Astrocyte (in vitro differentiated cells and primary cell): ENCODE data around the gene ARID4B. TPM values are rescaled to one million over a fixed set of nuclear protein-coding genes. Genes with fewer than 3 reads are reported as not detected.

Experiments used
- DNase-seq: peaks from one replicate; pipeline ENCODE4 v3.0.0-alpha.2; 2010; ENCODE audit warnings: low read depth
- FAIRE-seq: peaks from 2 replicates; lab custom pipeline; 2011; peaks lifted over from hg19 to GRCh38; lab: Jason Lieb, UNC
- H2AFZ ChIP-seq: 2 replicates; pipeline ENCODE4 v1.6.0; 2012; ENCODE audit warnings: low read depth, low read length, inconsistent platforms
- H3K27ac ChIP-seq: 2 replicates; pipeline ENCODE4 v1.5.1; 2011; ENCODE audit warnings: low read depth, low read length, inconsistent platforms
- H3K27me3 ChIP-seq: 2 replicates; pipeline ENCODE4 v1.6.0; 2011; ENCODE audit warnings: low read length, inconsistent platforms; ENCODE audit not compliant: insufficient read depth
- H3K36me3 ChIP-seq: 2 replicates; pipeline ENCODE4 v1.5.1; 2011; ENCODE audit warnings: low read length, inconsistent platforms; ENCODE audit not compliant: insufficient read depth
- H3K4me1 ChIP-seq: 2 replicates; pipeline ENCODE4 v1.5.1; 2011; ENCODE audit warnings: low read length, inconsistent platforms; ENCODE audit not compliant: insufficient read depth
- H3K4me2 ChIP-seq: 2 replicates; pipeline ENCODE4 v1.6.0; 2012; ENCODE audit warnings: low read length, inconsistent platforms
- H3K4me3 ChIP-seq: 2 replicates; pipeline ENCODE4 v1.5.1; 2011; ENCODE audit warnings: low read depth, mild to moderate bottlenecking, low read length, inconsistent platforms; ENCODE audit not compliant: insufficient read depth
- H3K79me2 ChIP-seq: 2 replicates; pipeline ENCODE4 v1.6.0; 2012; ENCODE audit warnings: mild to moderate bottlenecking, low read length, inconsistent platforms; ENCODE audit not compliant: insufficient read depth
- H3K9ac ChIP-seq: 2 replicates; pipeline ENCODE4 v1.6.0; 2012; ENCODE audit warnings: mild to moderate bottlenecking, low read length, inconsistent platforms
- H3K9me3 ChIP-seq: 2 replicates; pipeline ENCODE4 v1.5.1; 2012; ENCODE audit warnings: low read depth, mild to moderate bottlenecking, low read length, inconsistent platforms; ENCODE audit not compliant: insufficient read depth
- H4K20me1 ChIP-seq: 2 replicates; pipeline ENCODE4 v1.6.0; 2012; ENCODE audit warnings: low read length, inconsistent platforms; ENCODE audit not compliant: insufficient read depth
- H3K27ac Mint-ChIP-seq: one replicate; pipeline ENCODE4 v1.8.0; 2021; ENCODE audit warnings: mild to moderate bottlenecking, mixed read lengths; ENCODE audit not compliant: unreplicated experiment
- H3K27me3 Mint-ChIP-seq: one replicate; pipeline ENCODE4 v1.8.0; 2021; ENCODE audit warnings: low read depth, mixed read lengths; ENCODE audit not compliant: unreplicated experiment
- H3K36me3 Mint-ChIP-seq: one replicate; pipeline ENCODE4 v1.8.0; 2021; ENCODE audit warnings: low read depth, mixed read lengths; ENCODE audit not compliant: unreplicated experiment
- H3K4me1 Mint-ChIP-seq: one replicate; pipeline ENCODE4 v1.8.0; 2021; ENCODE audit warnings: low read depth, mixed read lengths; ENCODE audit not compliant: unreplicated experiment
- H3K4me3 Mint-ChIP-seq: one replicate; pipeline ENCODE4 v1.8.0; 2021; ENCODE audit warnings: mild to moderate bottlenecking, moderate library complexity, mixed read lengths; ENCODE audit not compliant: unreplicated experiment
- H3K9me3 Mint-ChIP-seq: one replicate; pipeline ENCODE4 v1.8.0; 2021; ENCODE audit warnings: mild to moderate bottlenecking, mixed read lengths; ENCODE audit not compliant: unreplicated experiment
- EZH2 ChIP-seq: IDR thresholded peaks from 2 replicates; pipeline ENCODE4 v1.6.1; 2012; ENCODE audit warnings: mild to moderate bottlenecking, low read length, inconsistent platforms; ENCODE audit not compliant: insufficient read depth
- total RNA-seq: library from RNA; stranded (reverse); gene quantifications from 2 replicates; pipeline ENCODE4 v1.2.1, GENCODE V29; 2021
- TF ChIP-seq, protein P1 (sequence below): IDR thresholded peaks from 2 replicates; pipeline ENCODE4 v1.5.1; 2011; ENCODE audit warnings: low read depth, mild to moderate bottlenecking, inconsistent platforms, low read length, moderate library complexity; ENCODE audit not compliant: insufficient read depth

ARID4B gene
- total RNA-seq, 1 donor from 2014 or later, result 38.6 TPM

DNA sequence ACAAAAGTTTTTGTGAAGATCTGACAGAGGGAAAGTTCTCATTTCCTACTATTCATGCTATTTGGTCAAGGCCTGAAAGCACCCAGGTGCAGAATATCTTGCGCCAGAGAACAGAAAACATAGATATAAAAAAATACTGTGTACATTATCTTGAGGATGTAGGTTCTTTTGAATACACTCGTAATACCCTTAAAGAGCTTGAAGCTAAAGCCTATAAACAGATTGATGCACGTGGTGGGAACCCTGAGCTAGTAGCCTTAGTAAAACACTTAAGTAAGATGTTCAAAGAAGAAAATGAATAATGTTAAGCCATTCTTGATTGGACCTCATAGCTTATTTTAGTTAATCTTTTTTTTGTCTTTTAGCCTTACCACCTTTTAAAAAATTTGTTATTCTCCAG, 14.5 kb upstream of the ARID4B start:
- H3K9me3 Mint-ChIP-seq, result no peaks in the 10 kb centered on the region
- no peak overlapping the region for H3K4me3 Mint-ChIP-seq
- Histone ChIP-seq H3K4me3 (no peak overlapping the region), H3K27me3 (no peaks in the 10 kb centered on the region), H2AFZ (no peak overlapping the region), H4K20me1 (no peaks in the 10 kb centered on the region), H3K4me1 (no peaks in the 10 kb centered on the region), H3K36me3 (peaks cover 11% of the 10 kb centered on the region), H3K9ac (no peak overlapping the region), H3K27ac (no peak overlapping the region), H3K9me3 (no peaks in the 10 kb centered on the region), H3K4me2 (no peak overlapping the region), H3K79me2 (no peaks in the 10 kb centered on the region)
- no peaks in the 10 kb centered on the region for H3K27me3 Mint-ChIP-seq
- no peaks in the 10 kb centered on the region for H3K4me1 Mint-ChIP-seq
- H3K36me3 Mint-ChIP-seq, result peaks cover 7% of the 10 kb centered on the region
- FAIRE-seq, result no peak
- no peak for DNase-seq
- TF ChIP-seq, protein P1, sequence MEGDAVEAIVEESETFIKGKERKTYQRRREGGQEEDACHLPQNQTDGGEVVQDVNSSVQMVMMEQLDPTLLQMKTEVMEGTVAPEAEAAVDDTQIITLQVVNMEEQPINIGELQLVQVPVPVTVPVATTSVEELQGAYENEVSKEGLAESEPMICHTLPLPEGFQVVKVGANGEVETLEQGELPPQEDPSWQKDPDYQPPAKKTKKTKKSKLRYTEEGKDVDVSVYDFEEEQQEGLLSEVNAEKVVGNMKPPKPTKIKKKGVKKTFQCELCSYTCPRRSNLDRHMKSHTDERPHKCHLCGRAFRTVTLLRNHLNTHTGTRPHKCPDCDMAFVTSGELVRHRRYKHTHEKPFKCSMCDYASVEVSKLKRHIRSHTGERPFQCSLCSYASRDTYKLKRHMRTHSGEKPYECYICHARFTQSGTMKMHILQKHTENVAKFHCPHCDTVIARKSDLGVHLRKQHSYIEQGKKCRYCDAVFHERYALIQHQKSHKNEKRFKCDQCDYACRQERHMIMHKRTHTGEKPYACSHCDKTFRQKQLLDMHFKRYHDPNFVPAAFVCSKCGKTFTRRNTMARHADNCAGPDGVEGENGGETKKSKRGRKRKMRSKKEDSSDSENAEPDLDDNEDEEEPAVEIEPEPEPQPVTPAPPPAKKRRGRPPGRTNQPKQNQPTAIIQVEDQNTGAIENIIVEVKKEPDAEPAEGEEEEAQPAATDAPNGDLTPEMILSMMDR, result no peak
- no peak for TF ChIP-seq EZH2
- no peak overlapping the region for H3K27ac Mint-ChIP-seq

DNA sequence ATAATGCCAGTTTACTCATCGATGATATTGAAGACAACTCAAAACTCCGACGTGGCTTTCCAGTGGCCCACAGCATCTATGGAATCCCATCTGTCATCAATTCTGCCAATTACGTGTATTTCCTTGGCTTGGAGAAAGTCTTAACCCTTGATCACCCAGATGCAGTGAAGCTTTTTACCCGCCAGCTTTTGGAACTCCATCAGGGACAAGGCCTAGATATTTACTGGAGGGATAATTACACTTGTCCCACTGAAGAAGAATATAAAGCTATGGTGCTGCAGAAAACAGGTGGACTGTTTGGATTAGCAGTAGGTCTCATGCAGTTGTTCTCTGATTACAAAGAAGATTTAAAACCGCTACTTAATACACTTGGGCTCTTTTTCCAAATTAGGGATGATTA, 14.1 kb upstream of the ARID4B start:
- Histone ChIP-seq H3K4me1 (no peaks in the 10 kb centered on the region), H3K4me3 (no peak overlapping the region), H4K20me1 (no peaks in the 10 kb centered on the region), H3K36me3 (peaks cover 11% of the 10 kb centered on the region), H3K9ac (no peak overlapping the region), H3K9me3 (no peaks in the 10 kb centered on the region), H2AFZ (no peak overlapping the region), H3K27me3 (no peaks in the 10 kb centered on the region), H3K4me2 (no peak overlapping the region), H3K27ac (no peak overlapping the region), H3K79me2 (peaks cover 1% of the 10 kb centered on the region)
- no peak for FAIRE-seq
- H3K27me3 Mint-ChIP-seq, result no peaks in the 10 kb centered on the region
- no peak for DNase-seq
- H3K36me3 Mint-ChIP-seq, result peaks cover 7% of the 10 kb centered on the region
- TF ChIP-seq, protein P1, result no peak
- TF ChIP-seq EZH2, result no peak
- no peak overlapping the region for H3K4me3 Mint-ChIP-seq
- H3K4me1 Mint-ChIP-seq, result no peaks in the 10 kb centered on the region
- no peaks in the 10 kb centered on the region for H3K9me3 Mint-ChIP-seq
- no peak overlapping the region for H3K27ac Mint-ChIP-seq

DNA sequence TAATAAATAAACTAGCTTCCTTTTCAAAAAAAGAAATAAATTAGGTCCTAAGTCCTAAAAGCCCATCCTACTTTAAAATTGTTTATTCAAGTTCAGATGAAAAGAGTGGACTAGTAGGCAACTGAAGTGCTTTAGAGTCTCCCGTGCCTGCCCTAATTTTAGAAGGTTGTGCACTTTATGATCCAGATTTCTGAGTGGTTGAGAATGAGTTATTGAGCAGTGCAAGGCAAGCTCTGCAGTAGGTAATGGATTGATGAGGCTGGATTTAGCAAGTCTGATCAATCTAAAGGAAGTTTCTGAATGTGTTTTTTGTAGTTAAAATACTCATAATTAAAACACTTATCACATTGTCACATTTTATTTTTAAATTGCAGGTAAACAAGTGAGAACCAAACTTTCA, 13.4 kb upstream of the ARID4B start:
- Mint-ChIP-seq H3K27ac (no peak overlapping the region), H3K4me3 (no peak overlapping the region), H3K9me3 (no peaks in the 10 kb centered on the region), H3K36me3 (peaks cover 7% of the 10 kb centered on the region), H3K4me1 (no peaks in the 10 kb centered on the region), H3K27me3 (no peaks in the 10 kb centered on the region)
- no peak overlapping the region for H3K4me3 ChIP-seq
- no peak for FAIRE-seq
- H4K20me1 ChIP-seq, result no peaks in the 10 kb centered on the region
- H3K36me3 ChIP-seq, result peaks cover 18% of the 10 kb centered on the region
- TF ChIP-seq EZH2, result no peak
- TF ChIP-seq, protein P1, result no peak
- H3K27ac ChIP-seq, result no peak overlapping the region
- H3K79me2 ChIP-seq, result peaks cover 2% of the 10 kb centered on the region
- no peaks in the 10 kb centered on the region for H3K4me1 ChIP-seq
- no peaks in the 10 kb centered on the region for H3K27me3 ChIP-seq
- H2AFZ ChIP-seq, result no peak overlapping the region
- no peak for DNase-seq
- no peaks in the 10 kb centered on the region for H3K9me3 ChIP-seq
- H3K9ac ChIP-seq, result no peak overlapping the region
- no peak overlapping the region for H3K4me2 ChIP-seq
